H9 (cell line): ENCODE measurements around the gene DTNB. TPM values are rescaled to one million over a fixed set of nuclear protein-coding genes. Genes with fewer than 3 reads are reported as not detected.

Experiments used
- DNase-seq: peaks from one replicate; pipeline ENCODE4 v3.0.0-alpha.2; 2017
- H2AFZ ChIP-seq: one replicate; pipeline ENCODE4 v1.6.1; 2013; ENCODE audit warnings: mild to moderate bottlenecking, low read length, control low read depth, moderate library complexity
- H2AK5ac ChIP-seq: 2 replicates; pipeline ENCODE4 v1.6.1; 2013; ENCODE audit warnings: low read length, control low read depth, mixed read lengths; ENCODE audit not compliant: insufficient read length
- H2BK120ac ChIP-seq: one replicate; pipeline ENCODE4 v1.6.1; 2013; ENCODE audit warnings: low read depth, mild to moderate bottlenecking, low read length, control low read depth, inconsistent platforms; ENCODE audit not compliant: poor library complexity, severe bottlenecking
- H2BK12ac ChIP-seq: 2 replicates; pipeline ENCODE4 v1.6.1; 2013; ENCODE audit warnings: low read length, control low read depth, mixed read lengths, low read depth; ENCODE audit not compliant: insufficient read length
- H2BK15ac ChIP-seq: 2 replicates; pipeline ENCODE4 v1.6.1; 2013; ENCODE audit warnings: low read depth, low read length, control low read depth
- H2BK20ac ChIP-seq: one replicate; pipeline ENCODE4 v1.6.1; 2013; ENCODE audit warnings: low read depth, mild to moderate bottlenecking, low read length, control low read depth, inconsistent platforms; ENCODE audit not compliant: poor library complexity, severe bottlenecking
- H2BK5ac ChIP-seq: 2 replicates; pipeline ENCODE4 v1.6.1; 2013; ENCODE audit warnings: low read length, control low read depth, mixed read lengths; ENCODE audit not compliant: insufficient read length
- H3K14ac ChIP-seq: 2 replicates; pipeline ENCODE4 v1.6.1; 2013; ENCODE audit warnings: low read length, control low read depth; ENCODE audit not compliant: insufficient read depth
- H3K18ac ChIP-seq: 2 replicates; pipeline ENCODE4 v1.6.1; 2013; ENCODE audit warnings: low read depth, mild to moderate bottlenecking, mixed read lengths, low read length, control low read depth; ENCODE audit not compliant: insufficient read length
- H3K23ac ChIP-seq: 2 replicates; pipeline ENCODE4 v1.6.1; 2013; ENCODE audit warnings: low read length, control low read depth, mixed read lengths, low read depth; ENCODE audit not compliant: insufficient read length
- H3K23me2 ChIP-seq: 2 replicates; pipeline ENCODE4 v1.6.1; 2013; ENCODE audit warnings: low read depth, mild to moderate bottlenecking, mixed read lengths, low read length, control low read depth; ENCODE audit not compliant: insufficient read length, poor library complexity, severe bottlenecking
- H3K27ac ChIP-seq: 2 replicates; pipeline ENCODE4 v1.5.1; 2013; ENCODE audit warnings: low read length, control low read depth, mixed read lengths, low read depth; ENCODE audit not compliant: insufficient read length
- H3K27me3 ChIP-seq: 2 replicates; pipeline ENCODE4 v1.6.1; 2013; ENCODE audit warnings: low read length, control low read depth, inconsistent platforms; ENCODE audit not compliant: insufficient read depth
- H3K4ac ChIP-seq: 2 replicates; pipeline ENCODE4 v1.6.1; 2013; ENCODE audit warnings: low read depth, mild to moderate bottlenecking, control low read depth, inconsistent platforms, low read length, moderate library complexity
- H3K4me1 ChIP-seq: 2 replicates; pipeline ENCODE4 v1.6.1; 2013; ENCODE audit warnings: low read length, control low read depth, inconsistent platforms; ENCODE audit not compliant: insufficient read depth
- H3K4me2 ChIP-seq: 2 replicates; pipeline ENCODE4 v1.6.1; 2013; ENCODE audit warnings: low read length, control low read depth, mixed read lengths; ENCODE audit not compliant: insufficient read length, insufficient read depth
- H3K56ac ChIP-seq: 2 replicates; pipeline ENCODE4 v1.6.1; 2013; ENCODE audit warnings: low read depth, mild to moderate bottlenecking, mixed read lengths, low read length, control low read depth; ENCODE audit not compliant: insufficient read length
- H3K79me1 ChIP-seq: 2 replicates; pipeline ENCODE4 v1.6.1; 2013; ENCODE audit warnings: low read depth, mild to moderate bottlenecking, moderate library complexity, low read length, control low read depth, inconsistent platforms; ENCODE audit not compliant: insufficient read depth, poor library complexity, severe bottlenecking
- H3K79me2 ChIP-seq: 2 replicates; pipeline ENCODE4 v1.6.1; 2013; ENCODE audit warnings: low read length, control low read depth, inconsistent platforms; ENCODE audit not compliant: insufficient read depth
- H3K9ac ChIP-seq: 2 replicates; pipeline ENCODE4 v1.6.1; 2013; ENCODE audit warnings: low read length, control low read depth, mixed read lengths; ENCODE audit not compliant: insufficient read length; ENCODE audit errors: extremely low read depth
- H3K9me3 ChIP-seq: one replicate; pipeline ENCODE4 v1.6.1; 2013; ENCODE audit warnings: low read depth, low read length, inconsistent platforms; ENCODE audit not compliant: control insufficient read depth
- H3T11ph ChIP-seq: one replicate; pipeline ENCODE4 v1.6.1; 2013; ENCODE audit warnings: mild to moderate bottlenecking, low read length, control low read depth, inconsistent platforms
- H4K20me1 ChIP-seq: one replicate; pipeline ENCODE4 v1.6.1; 2013; ENCODE audit not compliant: control insufficient read depth, insufficient read length, insufficient read depth
- H4K5ac ChIP-seq: 2 replicates; pipeline ENCODE4 v1.6.1; 2013; ENCODE audit warnings: low read depth, mild to moderate bottlenecking, mixed read lengths, low read length, control low read depth; ENCODE audit not compliant: insufficient read length
- H4K8ac ChIP-seq: replicated peaks from 2 replicates; pipeline ENCODE4 v1.6.1; 2013; ENCODE audit warnings: low read length, control low read depth, mixed read lengths, low read depth; ENCODE audit not compliant: insufficient read length
- H4K91ac ChIP-seq: 2 replicates; pipeline ENCODE4 v1.6.1; 2013; ENCODE audit warnings: low read depth, mild to moderate bottlenecking, moderate library complexity, mixed read lengths, low read length, control low read depth; ENCODE audit not compliant: insufficient read length
- H3K27ac Mint-ChIP-seq, 3 experiments: 2 replicates in 2 of 3; 3 replicates in 1 of 3; pipeline ENCODE4 v1.8.0; 2020 to 2021; ENCODE audit warnings: mixed read lengths in 3 of 3, mild to moderate bottlenecking in 1 of 3, moderate library complexity in 1 of 3
- H3K27me3 Mint-ChIP-seq: 2 replicates; pipeline ENCODE4 v1.8.0; 2021; ENCODE audit warnings: low read depth, mild to moderate bottlenecking, moderate library complexity, mixed read lengths
- H3K36me3 Mint-ChIP-seq, 3 experiments: 2 replicates in 2 of 3; 3 replicates in 1 of 3; pipeline ENCODE4 v1.8.0; 2020 to 2021; ENCODE audit warnings: low read depth in 3 of 3, mixed read lengths in 3 of 3; ENCODE audit not compliant: insufficient read depth in 1 of 3
- H3K4me1 Mint-ChIP-seq, 2 experiments: 2 replicates each; pipeline ENCODE4 v1.8.0; 2020; ENCODE audit warnings: mixed read lengths in 2 of 2
- H3K4me3 Mint-ChIP-seq, 2 experiments: 2 replicates in 1 of 2; 3 replicates in 1 of 2; pipeline ENCODE4 v1.8.0; 2020 to 2021; ENCODE audit warnings: mild to moderate bottlenecking in 2 of 2, mixed read lengths in 2 of 2, moderate library complexity in 1 of 2
- H3K9me3 Mint-ChIP-seq, 2 experiments: 2 replicates in 1 of 2; 3 replicates in 1 of 2; pipeline ENCODE4 v1.8.0; 2020; ENCODE audit warnings: mild to moderate bottlenecking in 2 of 2, mixed read lengths in 2 of 2, moderate library complexity in 1 of 2
- CTCF ChIP-seq: fragments of 200-600 bp; sonication (generic); conservative IDR thresholded peaks from 3 replicates; pipeline ENCODE4 v1.8.0; 2021; ENCODE audit warnings: antibody characterized with exemption, mild to moderate bottlenecking
- WGBS: extraction: QIAGEN DNeasy Blood & Tissue Kit; methylation state at CpG from one replicate; pipeline ENCODE4 v1.1.7; 2013; ENCODE audit warnings: missing lambda C conversion rate, low lambda C conversion rate, mixed read lengths; ENCODE audit not compliant: insufficient read length; ENCODE audit errors: extremely low coverage; 5-methylcytosine and 5-hydroxymethylcytosine counted together
- total RNA-seq: library from RNA; stranded (reverse); gene quantifications from 2 replicates; pipeline ENCODE4 v1.2.1, GENCODE V29; 2021

Gene DTNB
- total RNA-seq, 1 experiment from 2014 or later = 26.7 TPM

- TF ChIP-seq CTCF = no peak
- Histone ChIP-seq H2BK120ac (no peak overlapping the region), H4K5ac (no peak overlapping the region), H3K9ac (no peak overlapping the region), H4K20me1 (no peaks in the 10 kb centered on the region), H3K79me1 (no peaks in the 10 kb centered on the region), H3K56ac (no peak overlapping the region), H3K23ac (no peak overlapping the region), H4K8ac (no peak overlapping the region), H2BK5ac (no peak overlapping the region), H3K9me3 (no peaks in the 10 kb centered on the region), H3K18ac (no peak overlapping the region), H4K91ac (no peak overlapping the region), H3K4me2 (no peak overlapping the region), H2AK5ac (no peak overlapping the region), H3K79me2 (no peaks in the 10 kb centered on the region), H3T11ph (no peak overlapping the region), H3K4me1 (no peaks in the 10 kb centered on the region), H2BK12ac (no peak overlapping the region), H3K27ac (no peak overlapping the region), H2BK20ac (no peak overlapping the region), H3K4ac (no peak overlapping the region), H2BK15ac (no peak overlapping the region), H3K14ac (no peak overlapping the region; the same call in 1 of the 2 replicates), H2AFZ (no peak overlapping the region), H3K27me3 (no peaks in the 10 kb centered on the region), H3K23me2 (no peaks in the 10 kb centered on the region)
- Mint-ChIP-seq H3K4me1 (peaks cover 11 to 17% of the 10 kb centered on the region in 2 experiments; a peak in 3 of 4 replicates), H3K9me3 (peaks cover 4 to 8% of the 10 kb centered on the region in 2 experiments; a peak in 3 of 5 replicates), H3K4me3 (no peak overlapping the region), H3K27me3 (peaks cover 9% of the 10 kb centered on the region; the same call in 1 of the 2 replicates), H3K27ac (no peak overlapping the region), H3K36me3 (peaks cover 19 to 24% (median 20%) of the 10 kb centered on the region in 3 experiments)
- no CpG with 5 or more reads among the region's 9 CpGs for WGBS
- no peak for DNase-seq
These were observed 289.6 kb downstream of the DTNB start for GRCh38 chr2:25383806-25384205.
